ENCODE results near the gene TTC16.

DNA sequence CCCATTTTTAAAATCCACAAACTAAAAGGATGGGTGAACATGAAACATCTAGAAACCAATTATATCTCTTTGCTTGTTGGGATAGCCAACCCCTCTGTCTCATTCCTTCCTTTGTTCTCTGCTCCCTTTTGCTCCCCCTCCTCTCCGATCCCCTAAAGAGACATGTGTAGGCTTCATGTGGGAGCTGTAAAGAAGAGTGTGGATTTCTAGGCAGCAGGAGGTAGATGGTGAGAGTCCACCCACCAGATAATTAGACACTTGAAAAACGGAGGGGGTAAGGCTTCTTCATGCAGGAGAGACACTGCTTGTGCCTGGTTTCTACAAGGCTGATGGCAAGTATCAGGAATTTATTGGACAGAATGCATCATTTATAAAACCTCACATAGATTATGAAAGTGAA is 36.4 kb upstream of the TTC16 start:
- TF ChIP-seq, protein P1, sequence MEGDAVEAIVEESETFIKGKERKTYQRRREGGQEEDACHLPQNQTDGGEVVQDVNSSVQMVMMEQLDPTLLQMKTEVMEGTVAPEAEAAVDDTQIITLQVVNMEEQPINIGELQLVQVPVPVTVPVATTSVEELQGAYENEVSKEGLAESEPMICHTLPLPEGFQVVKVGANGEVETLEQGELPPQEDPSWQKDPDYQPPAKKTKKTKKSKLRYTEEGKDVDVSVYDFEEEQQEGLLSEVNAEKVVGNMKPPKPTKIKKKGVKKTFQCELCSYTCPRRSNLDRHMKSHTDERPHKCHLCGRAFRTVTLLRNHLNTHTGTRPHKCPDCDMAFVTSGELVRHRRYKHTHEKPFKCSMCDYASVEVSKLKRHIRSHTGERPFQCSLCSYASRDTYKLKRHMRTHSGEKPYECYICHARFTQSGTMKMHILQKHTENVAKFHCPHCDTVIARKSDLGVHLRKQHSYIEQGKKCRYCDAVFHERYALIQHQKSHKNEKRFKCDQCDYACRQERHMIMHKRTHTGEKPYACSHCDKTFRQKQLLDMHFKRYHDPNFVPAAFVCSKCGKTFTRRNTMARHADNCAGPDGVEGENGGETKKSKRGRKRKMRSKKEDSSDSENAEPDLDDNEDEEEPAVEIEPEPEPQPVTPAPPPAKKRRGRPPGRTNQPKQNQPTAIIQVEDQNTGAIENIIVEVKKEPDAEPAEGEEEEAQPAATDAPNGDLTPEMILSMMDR (conservative IDR thresholded peaks at IDR 0.05 in 1 of 2, IDR thresholded peaks at IDR 0.05 in 1 of 2; ENCODE audit: low read depth in 1 of 2, low read length in 2 of 2) = no peak
- no peak for TF ChIP-seq EZH2 (IDR thresholded peaks at IDR 0.05; ENCODE audit: low read length, missing control alignments)

All from fibroblast of lung (primary cell).